Measurements from ENCODE around the gene TMEM176A.
"Not testable (repeated sequence)": the region's sequence is repeated elsewhere in the genome, so short reads cannot be mapped to it uniquely, and the experiment has no call there.

The TMEM176A gene

GRCh38 chr7:150788474-150789269 lies 11.9 kb upstream of the TMEM176A start:
- DNase-seq = no peak

- DNase-seq = no peak
Observed at GRCh38 chr7:150790416-150791075, 10.0 kb upstream of the TMEM176A start.

- DNase-seq = no peak
Observed at GRCh38 chr7:150791304-150791703, 9.3 kb upstream of the TMEM176A start.

GRCh38 chr7:150791746-150792452 lies 8.7 kb upstream of the TMEM176A start:
- no peak for DNase-seq

GRCh38 chr7:150793569-150794238 lies 6.9 kb upstream of the TMEM176A start:
- no peak for DNase-seq

GRCh38 chr7:150797661-150798060 lies 2.9 kb upstream of the TMEM176A start:
- DNase-seq = no peak

- no peak for DNase-seq
Observed at GRCh38 chr7:150799156-150799555, 1.4 kb upstream of the TMEM176A start.

- peak in 7 of 14 donors; percentile 6 to 85 (median 65) for DNase-seq
Observed at GRCh38 chr7:150799741-150800580, 608 bp upstream of the TMEM176A start, which contains the start of gene TMEM176B. Gene TMEM176B (minus strand): TSS chr7:150800364. CDS start chr7:150796569, 3,795 bp downstream.

GRCh38 chr7:150801242-150801945 lies 825 bp downstream of the TMEM176A start:
- DNase-seq = no peak

- no peak for DNase-seq
Observed at GRCh38 chr7:150801946-150802771, 1.6 kb downstream of the TMEM176A start.

- no peak for DNase-seq
Observed at GRCh38 chr7:150803161-150803860, 2.7 kb downstream of the TMEM176A start.

- DNase-seq = no peak
Observed at GRCh38 chr7:150804802-150805201, 4.2 kb downstream of the TMEM176A start.

GRCh38 chr7:150805864-150806263 lies 5.3 kb downstream of the TMEM176A start:
- no peak for DNase-seq

- no peak for DNase-seq
Observed at GRCh38 chr7:150806454-150806853, 5.9 kb downstream of the TMEM176A start.

GRCh38 chr7:150806863-150807262 lies 6.3 kb downstream of the TMEM176A start:
- DNase-seq = no peak

- DNase-seq = not testable (repeated sequence)
Observed at GRCh38 chr7:150807616-150808438, 7.3 kb downstream of the TMEM176A start.

- DNase-seq = no peak
Observed at GRCh38 chr7:150814328-150815001, 13.9 kb downstream of the TMEM176A start.

- no peak for DNase-seq
Observed at GRCh38 chr7:150818971-150819370, 18.4 kb downstream of the TMEM176A start.
